NOMO-1 (cell line): ENCODE results near the gene C1QTNF3.
"Not testable (repeated sequence)": the region's sequence is repeated elsewhere in the genome, so short reads cannot be mapped to it uniquely, and the experiment has no call there.

Experiments
- DNase-seq, 2 experiments: peaks; one replicate each; lab custom pipeline; 2025; ENCODE audit not compliant: unreplicated experiment in 2 of 2; lab: John Stamatoyannopoulos, UW

The C1QTNF3 gene

GRCh38 chr5:34053133-34053532 lies 10.1 kb upstream of the C1QTNF3 start:
- no peak for DNase-seq

GRCh38 chr5:34051374-34051980 lies 8.5 kb upstream of the C1QTNF3 start:
- DNase-seq, result no peak

GRCh38 chr5:34047774-34048572 lies 5.0 kb upstream of the C1QTNF3 start:
- DNase-seq, result peak; percentile 78 to 86

- no peak for DNase-seq
These were observed 4.1 kb upstream of the C1QTNF3 start for GRCh38 chr5:34047143-34047542.

- DNase-seq, result no peak
These were observed 3.0 kb upstream of the C1QTNF3 start for GRCh38 chr5:34045996-34046395.

- no peak for DNase-seq
These were observed 2.0 kb upstream of the C1QTNF3 start for GRCh38 chr5:34045023-34045422.

GRCh38 chr5:34042321-34042720 lies 692 bp downstream of the C1QTNF3 start:
- DNase-seq, result peak in 1 of 2 experiments; percentile 13

- DNase-seq, result no peak
These were observed 1.6 kb downstream of the C1QTNF3 start for GRCh38 chr5:34041247-34041972.

GRCh38 chr5:34040472-34040871 lies 2.5 kb downstream of the C1QTNF3 start:
- DNase-seq, result no peak

- no peak for DNase-seq
These were observed 3.4 kb downstream of the C1QTNF3 start for GRCh38 chr5:34039398-34040157.

- no peak for DNase-seq
These were observed 4.2 kb downstream of the C1QTNF3 start for GRCh38 chr5:34038838-34039237.

- no peak for DNase-seq
These were observed 4.6 kb downstream of the C1QTNF3 start for GRCh38 chr5:34038390-34038789.

- DNase-seq, result no peak
These were observed 5.3 kb downstream of the C1QTNF3 start for GRCh38 chr5:34037726-34038125.

- no peak for DNase-seq
These were observed 7.3 kb downstream of the C1QTNF3 start for GRCh38 chr5:34035756-34036155.

GRCh38 chr5:34034534-34035327 lies 8.3 kb downstream of the C1QTNF3 start:
- no peak for DNase-seq

GRCh38 chr5:34031966-34032365 lies 11.0 kb downstream of the C1QTNF3 start:
- no peak for DNase-seq

- DNase-seq, result no peak
These were observed 11.9 kb downstream of the C1QTNF3 start for GRCh38 chr5:34031117-34031516.

- not testable (repeated sequence) for DNase-seq
These were observed 12.4 kb downstream of the C1QTNF3 start for GRCh38 chr5:34030585-34030984.

GRCh38 chr5:34030048-34030447 lies 13.0 kb downstream of the C1QTNF3 start:
- no peak for DNase-seq

- DNase-seq, result no peak
These were observed 14.7 kb downstream of the C1QTNF3 start for GRCh38 chr5:34028349-34028748.
